SK-N-MC (cell line): ENCODE data around the gene KNOP1.
"Not testable (repeated sequence)": the region's sequence is repeated elsewhere in the genome, so short reads cannot be mapped to it uniquely, and the experiment has no call there.

Experiments
- DNase-seq: peaks from one replicate; pipeline ENCODE4 v3.0.0-alpha.2; 2011; ENCODE audit warnings: low read depth, low spot score
- H3K27ac ChIP-seq: fragments of 200-600 bp; sonication (generic); 2 replicates; pipeline ENCODE4 v1.5.1; 2016; ENCODE audit warnings: mixed run types
- H3K36me3 ChIP-seq: fragments of 200-600 bp; sonication (generic); 2 replicates; pipeline ENCODE4 v1.6.1; 2017; ENCODE audit warnings: antibody characterized with exemption, low read length, mixed read lengths; ENCODE audit not compliant: insufficient read depth
- H3K4me3 ChIP-seq: fragments of 200-600 bp; sonication (generic); 2 replicates; pipeline ENCODE4 v1.5.1; 2016
- H3K9ac ChIP-seq: fragments of 200-600 bp; sonication (generic); 2 replicates; pipeline ENCODE4 v1.8.0; 2017; ENCODE audit warnings: mixed run types, mixed read lengths; ENCODE audit not compliant: insufficient read length
- H3K9me3 ChIP-seq: fragments of 200-600 bp; sonication (generic); 2 replicates; pipeline ENCODE4 v1.6.1; 2017; ENCODE audit warnings: low read depth, mild to moderate bottlenecking, antibody characterized with exemption, low read length, moderate library complexity, mixed read lengths
- EZH2 ChIP-seq: fragments of 200-600 bp; sonication (generic); IDR thresholded peaks from one replicate; pipeline ENCODE4 v1.6.1; 2017; ENCODE audit warnings: antibody characterized with exemption
- FOXP2 ChIP-seq: optimal IDR thresholded peaks from 2 replicates; pipeline ENCODE3; 2011; ENCODE audit warnings: mild to moderate bottlenecking, moderate library complexity; ENCODE audit not compliant: insufficient read depth; ENCODE audit errors: extremely low read length, control extremely low read depth
- POLR2AphosphoS5 ChIP-seq: IDR thresholded peaks from 2 replicates; pipeline ENCODE4 v1.6.1; 2012; ENCODE audit warnings: mild to moderate bottlenecking, low read depth, low read length, borderline replicate concordance

The KNOP1 gene

GRCh38 chr16:19683453-19684236, 34.4 kb downstream of the KNOP1 start:
- no peak overlapping the region for H3K9ac ChIP-seq
- no peak for TF ChIP-seq EZH2
- no peak for TF ChIP-seq POLR2AphosphoS5
- TF ChIP-seq FOXP2: no peak
- no peak overlapping the region for H3K27ac ChIP-seq
- DNase-seq: no peak
- no peak overlapping the region for H3K4me3 ChIP-seq
- no peaks in the 10 kb centered on the region for H3K9me3 ChIP-seq
- no peaks in the 10 kb centered on the region for H3K36me3 ChIP-seq

GRCh38 chr16:19681637-19682036, 36.4 kb downstream of the KNOP1 start:
- TF ChIP-seq EZH2 (no peak), FOXP2 (no peak)
- H3K9ac ChIP-seq: no peak overlapping the region
- H3K9me3 ChIP-seq: no peaks in the 10 kb centered on the region
- DNase-seq: no peak
- H3K4me3 ChIP-seq: no peak overlapping the region
- H3K36me3 ChIP-seq: no peaks in the 10 kb centered on the region
- no peak overlapping the region for H3K27ac ChIP-seq

- no peaks in the 10 kb centered on the region for H3K9me3 ChIP-seq
- H3K36me3 ChIP-seq: no peaks in the 10 kb centered on the region
- DNase-seq: no peak
- no peak overlapping the region for H3K27ac ChIP-seq
- TF ChIP-seq EZH2: no peak
- no peak for TF ChIP-seq POLR2AphosphoS5
- no peak for TF ChIP-seq FOXP2
- no peak overlapping the region for H3K4me3 ChIP-seq
- H3K9ac ChIP-seq: no peak overlapping the region
Measured at GRCh38 chr16:19680881-19681340, 37.1 kb downstream of the KNOP1 start.

GRCh38 chr16:19679281-19679680, 38.7 kb downstream of the KNOP1 start:
- not testable (repeated sequence) for DNase-seq, H3K9ac ChIP-seq, H3K9me3 ChIP-seq, H3K4me3 ChIP-seq, H3K36me3 ChIP-seq, H3K27ac ChIP-seq

- no peak for TF ChIP-seq EZH2
- no peak for TF ChIP-seq POLR2AphosphoS5
- no peak for TF ChIP-seq FOXP2
- Histone ChIP-seq H3K4me3 (no peak overlapping the region), H3K36me3 (no peaks in the 10 kb centered on the region), H3K9me3 (no peaks in the 10 kb centered on the region), H3K9ac (no peak overlapping the region), H3K27ac (no peak overlapping the region)
- no peak for DNase-seq
Measured at GRCh38 chr16:19678804-19679203, 39.2 kb downstream of the KNOP1 start.

GRCh38 chr16:19677402-19677801, 40.6 kb downstream of the KNOP1 start:
- TF ChIP-seq EZH2 (no peak), POLR2AphosphoS5 (no peak), FOXP2 (no peak)
- Histone ChIP-seq H3K9me3 (no peaks in the 10 kb centered on the region), H3K36me3 (no peaks in the 10 kb centered on the region), H3K4me3 (no peak overlapping the region), H3K9ac (no peak overlapping the region), H3K27ac (no peak overlapping the region)
- DNase-seq: no peak

GRCh38 chr16:19674485-19674884, 43.5 kb downstream of the KNOP1 start:
- TF ChIP-seq FOXP2: no peak
- no peak for TF ChIP-seq POLR2AphosphoS5
- no peak for TF ChIP-seq EZH2
- Histone ChIP-seq H3K9ac (no peak overlapping the region), H3K4me3 (no peak overlapping the region), H3K27ac (no peak overlapping the region), H3K36me3 (no peaks in the 10 kb centered on the region), H3K9me3 (no peaks in the 10 kb centered on the region)
- no peak for DNase-seq

GRCh38 chr16:19672378-19672777, 45.6 kb downstream of the KNOP1 start:
- no peak for DNase-seq
- Histone ChIP-seq H3K27ac (no peak overlapping the region), H3K36me3 (no peaks in the 10 kb centered on the region), H3K9ac (no peak overlapping the region), H3K9me3 (no peaks in the 10 kb centered on the region), H3K4me3 (no peak overlapping the region)
- TF ChIP-seq EZH2 (no peak), POLR2AphosphoS5 (no peak), FOXP2 (no peak)

GRCh38 chr16:19666477-19666876, 51.5 kb downstream of the KNOP1 start:
- no peak overlapping the region for H3K27ac ChIP-seq
- no peak for DNase-seq
- H3K36me3 ChIP-seq: no peaks in the 10 kb centered on the region
- no peak for TF ChIP-seq POLR2AphosphoS5
- TF ChIP-seq EZH2: no peak
- no peak for TF ChIP-seq FOXP2
- H3K9me3 ChIP-seq: no peaks in the 10 kb centered on the region
- H3K4me3 ChIP-seq: no peak overlapping the region
- no peak overlapping the region for H3K9ac ChIP-seq

GRCh38 chr16:19665313-19665712, 52.7 kb downstream of the KNOP1 start:
- H3K9ac ChIP-seq, H3K36me3 ChIP-seq, H3K4me3 ChIP-seq, H3K27ac ChIP-seq, H3K9me3 ChIP-seq, DNase-seq: not testable (repeated sequence)
